CD14-positive monocyte (primary cell): ENCODE measurements around the gene ZNF48. TPM values are rescaled to one million over a fixed set of nuclear protein-coding genes. Genes with fewer than 3 reads are reported as not detected.

ENCODE experiments used
- DNase-seq, 3 donors: peaks; one replicate each; pipeline ENCODE4 v3.0.0-alpha.2; 2011 to 2022
- H2AFZ ChIP-seq: 2 replicates; pipeline ENCODE4 v1.6.0; 2012; ENCODE audit warnings: mild to moderate bottlenecking, low read depth, low read length, inconsistent platforms; ENCODE audit not compliant: insufficient read depth, poor library complexity, severe bottlenecking
- H3K27ac ChIP-seq, 2 donors: 1 replicate in 1 of 2; 2 replicates in 1 of 2; pipeline ENCODE4 v1.5.1; 2012 to 2013; ENCODE audit warnings: low read length in 2 of 2, control low read depth in 1 of 2, inconsistent platforms in 1 of 2, low read depth in 1 of 2, mild to moderate bottlenecking in 1 of 2
- H3K27me3 ChIP-seq, 2 donors: one replicate each; pipeline versions ENCODE4 v1.6.0 to v1.6.1; 2011 to 2013; ENCODE audit warnings: low read length in 2 of 2; ENCODE audit not compliant: control insufficient read depth in 2 of 2, insufficient read depth in 2 of 2
- H3K36me3 ChIP-seq, 2 donors: replicated peaks in 1 of 2; 1 replicate in 1 of 2; 2 replicates in 1 of 2; pipeline versions ENCODE4 v1.5.1 to v1.6.1; 2012 to 2013; ENCODE audit warnings: low read length in 2 of 2, control low read depth in 1 of 2, inconsistent platforms in 1 of 2, mild to moderate bottlenecking in 1 of 2; ENCODE audit not compliant: insufficient read depth in 2 of 2, control insufficient read depth in 1 of 2
- H3K4me1 ChIP-seq, 2 donors: 1 replicate in 1 of 2; 2 replicates in 1 of 2; pipeline versions ENCODE4 v1.5.1 to v1.6.1; 2012 to 2013; ENCODE audit warnings: low read length in 2 of 2, control low read depth in 1 of 2, inconsistent platforms in 1 of 2, mild to moderate bottlenecking in 1 of 2, moderate library complexity in 1 of 2; ENCODE audit not compliant: insufficient read depth in 2 of 2, control insufficient read depth in 1 of 2
- H3K4me2 ChIP-seq: replicated peaks from 2 replicates; pipeline ENCODE3; 2012; ENCODE audit warnings: low read length, moderate library complexity, mild to moderate bottlenecking; ENCODE audit not compliant: poor library complexity, severe bottlenecking; ENCODE audit errors: extremely low read depth
- H3K4me3 ChIP-seq, 3 experiments: fragments of 200-600 bp in 1 of 3; sonication (generic) in 1 of 3; replicated peaks in 1 of 3; 1 replicate in 2 of 3; 2 replicates in 1 of 3; pipeline ENCODE4 v1.5.1; 2011 to 2013; ENCODE audit warnings: low read length in 3 of 3, mild to moderate bottlenecking in 3 of 3, control low read depth in 2 of 3, low read depth in 2 of 3, inconsistent platforms in 1 of 3, moderate library complexity in 1 of 3
- H3K79me2 ChIP-seq: 2 replicates; pipeline ENCODE4 v1.6.0; 2012; ENCODE audit warnings: mild to moderate bottlenecking, control low read depth, inconsistent platforms, low read length, moderate library complexity; ENCODE audit not compliant: insufficient read depth
- H3K9ac ChIP-seq: 2 replicates; pipeline ENCODE4 v1.6.0; 2017; ENCODE audit warnings: low read length, mild to moderate bottlenecking; ENCODE audit not compliant: insufficient read depth, poor library complexity, severe bottlenecking
- H3K9me3 ChIP-seq, 2 donors: replicated peaks in 1 of 2; 1 replicate in 1 of 2; 2 replicates in 1 of 2; pipeline versions ENCODE4 v1.5.1 to v1.6.1; 2012 to 2013; ENCODE audit warnings: low read length in 2 of 2, control low read depth in 1 of 2; ENCODE audit not compliant: control insufficient read depth in 1 of 2, insufficient read depth in 1 of 2
- H4K20me1 ChIP-seq: 2 replicates; pipeline ENCODE4 v1.6.0; 2012; ENCODE audit warnings: mild to moderate bottlenecking, low read length, control low read depth, moderate library complexity; ENCODE audit not compliant: insufficient read depth
- H3K27ac Mint-ChIP-seq, 7 donors: one replicate each; pipeline ENCODE4 v1.8.0; 2020; ENCODE audit warnings: mild to moderate bottlenecking in 7 of 7, mixed read lengths in 7 of 7, moderate library complexity in 6 of 7, inconsistent platforms in 2 of 7
- H3K27me3 Mint-ChIP-seq, 3 donors: one replicate each; pipeline ENCODE4 v1.8.0; 2021 to 2022; ENCODE audit warnings: low read depth in 3 of 3, mild to moderate bottlenecking in 3 of 3, mixed read lengths in 3 of 3, moderate library complexity in 3 of 3, inconsistent platforms in 1 of 3
- H3K36me3 Mint-ChIP-seq, 2 donors: one replicate each; pipeline ENCODE4 v1.8.0; 2020; ENCODE audit warnings: mixed read lengths in 2 of 2, inconsistent platforms in 1 of 2, mild to moderate bottlenecking in 1 of 2
- H3K4me1 Mint-ChIP-seq: one replicate; pipeline ENCODE4 v1.8.0; 2020; ENCODE audit warnings: mild to moderate bottlenecking, mixed read lengths
- H3K4me3 Mint-ChIP-seq, 2 donors: one replicate each; pipeline ENCODE4 v1.8.0; 2020; ENCODE audit warnings: mild to moderate bottlenecking in 2 of 2, mixed read lengths in 2 of 2, moderate library complexity in 1 of 2
- H3K9me3 Mint-ChIP-seq, 7 donors: one replicate each; pipeline ENCODE4 v1.8.0; 2020 to 2022; ENCODE audit warnings: mixed read lengths in 7 of 7, mild to moderate bottlenecking in 6 of 7, moderate library complexity in 6 of 7, inconsistent platforms in 2 of 7
- CTCF ChIP-seq: fragments of 200-600 bp; IDR thresholded peaks from one replicate; pipeline ENCODE4 v1.8.0; 2022; ENCODE audit warnings: antibody characterized with exemption, mild to moderate bottlenecking
- WGBS: methylation state at CpG from one replicate; pipeline ENCODE4 v1.1.5; 2013; ENCODE audit warnings: missing lambda C conversion rate; ENCODE audit not compliant: insufficient coverage; 5-methylcytosine and 5-hydroxymethylcytosine counted together
- intact Hi-C, 2 donors: fragments of 100-400 bp; cut with micrococcal nuclease; formaldehyde crosslinking; loops; one replicate each; pipeline versions ENCODE4 v1.15.0 to v1.15.1; 2023
- polyA plus RNA-seq, 3 donors: library from polyadenylated mRNA; depleted of rRNA in 1 of 3; unstranded in 2 of 3; stranded (reverse) in 1 of 3; fragments of 300-500 nt in 2 of 3; fragments of >200 nt in 1 of 3; fragmentation: Illumina TruSeq in 2 of 3; gene quantifications; 1 replicate in 2 of 3; 2 replicates in 1 of 3; pipeline ENCODE4 v1.2.3, GENCODE V29; 2012 to 2021

ZNF48 gene
- polyA plus RNA-seq, 3 donors, result 0.67 to 1.4 (median 0.93) TPM

GRCh38 chr16:30382111-30382881 is 12.9 kb upstream of the ZNF48 start, which contains the start of gene SEPTIN1:
Gene SEPTIN1 (minus strand): TSS chr16:30382561. CDS start chr16:30382542, 19 bp downstream.
- DNase-seq, result no peak
- Mint-ChIP-seq H3K9me3 (no peaks in the 10 kb centered on the region), H3K27ac (peak within 1 kb of the TSS in 3 of 7 donors; percentile 28 to 36 (median 32)), H3K4me3 (peak within 1 kb of the TSS; percentile 42 to 56), H3K36me3 (no peaks in the 10 kb centered on the region), H3K4me1 (peaks cover 25% of the 10 kb centered on the region), H3K27me3 (peaks cover 10 to 15% (median 13%) of the 10 kb centered on the region in 3 donors)
- H4K20me1 ChIP-seq, result no peaks in the 10 kb centered on the region
- no peak within 1 kb of the TSS for H3K4me2 ChIP-seq
- no peak for TF ChIP-seq CTCF
- no peak within 1 kb of the TSS for H3K4me3 ChIP-seq
- no peaks in the 10 kb centered on the region for H3K36me3 ChIP-seq
- H3K4me1 ChIP-seq, result peaks cover 22 to 34% of the 10 kb centered on the region in 2 donors
- H3K9ac ChIP-seq, result no peak within 1 kb of the TSS
- intact Hi-C loops, result no loop called here
- H2AFZ ChIP-seq, result peak within 1 kb of the TSS; percentile 21
- WGBS, result 16% methylated on average over 5 of the region's 12 CpGs
- peaks cover 0 to 3% of the 10 kb centered on the region in 2 donors for H3K27me3 ChIP-seq
- H3K79me2 ChIP-seq, result peaks cover 7% of the 10 kb centered on the region
- H3K27ac ChIP-seq, result no peak within 1 kb of the TSS
- no peaks in the 10 kb centered on the region for H3K9me3 ChIP-seq

- Mint-ChIP-seq H3K36me3 (no peaks in the 10 kb centered on the region), H3K27me3 (peaks cover 10 to 15% (median 13%) of the 10 kb centered on the region in 3 donors), H3K27ac (no peak overlapping the region), H3K9me3 (no peaks in the 10 kb centered on the region), H3K4me3 (peak overlapping the region; percentile 28 to 42), H3K4me1 (peaks cover 19% of the 10 kb centered on the region)
- Histone ChIP-seq H3K9ac (no peak overlapping the region), H3K4me2 (no peak overlapping the region), H3K79me2 (peaks cover 7% of the 10 kb centered on the region), H4K20me1 (no peaks in the 10 kb centered on the region), H3K36me3 (no peaks in the 10 kb centered on the region), H3K4me3 (no peak overlapping the region), H3K9me3 (no peaks in the 10 kb centered on the region), H2AFZ (no peak overlapping the region), H3K27me3 (peaks cover 0 to 3% of the 10 kb centered on the region in 2 donors), H3K27ac (no peak overlapping the region), H3K4me1 (peaks cover 15 to 23% of the 10 kb centered on the region in 2 donors)
- TF ChIP-seq CTCF, result no peak
- intact Hi-C loops, result no loop called here
- 77% methylated on average over 2 of the region's 2 CpGs for WGBS
- DNase-seq, result no peak
Measured at GRCh38 chr16:30383521-30383920, 11.7 kb upstream of the ZNF48 start.
